ENCODE data around the gene FARS2. TPM values are rescaled to one million over a fixed set of nuclear protein-coding genes. Genes with fewer than 3 reads are reported as not detected.

FARS2 gene
- total and polyA plus RNA-seq, 9 of the 15 experiments (the other 6 are each of a cell fraction or from before 2014, with no cell fraction given), result 16.5 to 62.2 (median 27.0) TPM

DNA sequence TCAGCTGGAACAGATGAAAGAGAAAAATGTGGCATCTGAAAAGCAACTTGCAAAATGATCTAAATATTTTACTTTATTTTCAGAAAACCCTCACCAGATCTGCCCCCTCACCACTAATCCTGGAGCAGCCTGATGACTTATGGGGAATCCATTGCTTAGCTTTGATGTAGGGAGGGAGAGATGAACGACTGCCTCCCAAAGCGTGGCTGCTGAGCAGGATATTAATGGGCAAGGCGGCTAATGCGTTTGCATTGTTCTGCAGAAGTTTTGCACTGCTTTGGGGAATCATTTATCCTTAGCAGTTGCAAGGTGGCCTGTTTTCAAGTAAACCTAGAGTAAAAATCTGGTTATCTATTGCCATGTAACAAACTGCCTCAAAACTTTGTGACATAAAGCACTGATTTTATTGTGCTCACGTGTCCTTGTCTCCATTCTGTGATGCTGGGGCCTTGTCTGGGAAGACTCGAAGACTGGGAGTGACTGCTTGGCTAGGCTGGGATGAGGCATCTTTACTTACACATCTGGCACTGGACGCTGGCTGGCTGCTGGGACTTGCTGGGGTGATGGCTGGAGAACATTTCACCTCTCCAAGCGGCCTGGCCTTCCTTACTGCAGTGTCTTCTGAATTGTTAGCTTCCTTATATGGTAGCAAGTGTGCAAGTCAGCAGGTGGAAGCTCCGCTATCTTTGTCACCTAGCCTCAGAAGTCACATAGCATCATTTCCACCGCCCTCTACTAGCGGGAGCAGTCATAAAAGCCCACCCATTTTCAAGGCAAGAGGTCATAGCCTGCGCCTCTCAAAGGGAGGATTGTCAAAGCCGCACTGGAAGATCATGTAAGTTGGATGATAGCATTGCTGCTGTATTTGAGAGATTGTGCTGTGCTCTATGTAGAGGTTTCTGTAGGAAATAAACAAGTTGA, 432.2 kb downstream of the FARS2 start:
- in situ Hi-C loops (cut with MboI), result no loop called here
- Histone ChIP-seq H3K4me1 (replicated peaks in 1 of 2; ENCODE audit: control insufficient read depth in 2 of 2, insufficient read depth in 2 of 2, low read length in 2 of 2) (no peaks in the 10 kb centered on the region; a peak in 1 of 5 replicates), H2AFZ (ENCODE audit: low read depth, low read length) (no peak overlapping the region), H3K4me3 (no peak overlapping the region), H3K79me2 (ENCODE audit: control insufficient read depth, insufficient read depth, low read length) (no peaks in the 10 kb centered on the region), H3K4me2 (ENCODE audit: insufficient read depth, low read length) (no peak overlapping the region), H3K9me3 (replicated peaks; ENCODE audit: control insufficient read depth, insufficient read depth, low read depth, low read length) (no peaks in the 10 kb centered on the region), H3K9me1 (ENCODE audit: control insufficient read depth, insufficient read depth, low read length) (no peaks in the 10 kb centered on the region), H3K27ac (ENCODE audit: extremely low read depth, low read depth, low read length) (no peak overlapping the region), H3K36me3 (ENCODE audit: control insufficient read depth, insufficient read depth, low read length) (no peaks in the 10 kb centered on the region), H3K9ac (ENCODE audit: insufficient read depth in 1 of 2, low read depth in 2 of 2, low read length in 2 of 2) (no peak overlapping the region), H4K20me1 (replicated peaks; ENCODE audit: control insufficient read depth, insufficient read depth, low read length) (no peaks in the 10 kb centered on the region), H3K27me3 (ENCODE audit: control insufficient read depth in 2 of 2, insufficient read depth in 2 of 2, low read length in 2 of 2) (no peaks in the 10 kb centered on the region)
- no peak for FAIRE-seq
- POLR2A ChIA-PET, result interaction anchor here (0.6 kb wide), 1 partner anchor 34 kb away, joined by 3 read pairs; no protein-coding TSS in a partner anchor
- intact Hi-C loops (cut with micrococcal nuclease), result no loop called here
- CTCF ChIA-PET (ENCODE audit: low intra/inter-chr PET ratio), result no interaction called here
- no peak for DNase-seq (ENCODE audit: extremely low read depth in 1 of 4, low spot score in 3 of 4)
- no peak for ATAC-seq
- BruUV-seq (replicated peaks), result no TSS peak
- WGBS (ENCODE audit: insufficient coverage, low coverage, missing lambda C conversion rate), result 51% methylated on average over 13 of the region's 13 CpGs
- no peak for TF ChIP-seq ZNF212 (CRISPR knock-in tag; IDR thresholded peaks at IDR 0.05)
- TF ChIP-seq, protein P1, sequence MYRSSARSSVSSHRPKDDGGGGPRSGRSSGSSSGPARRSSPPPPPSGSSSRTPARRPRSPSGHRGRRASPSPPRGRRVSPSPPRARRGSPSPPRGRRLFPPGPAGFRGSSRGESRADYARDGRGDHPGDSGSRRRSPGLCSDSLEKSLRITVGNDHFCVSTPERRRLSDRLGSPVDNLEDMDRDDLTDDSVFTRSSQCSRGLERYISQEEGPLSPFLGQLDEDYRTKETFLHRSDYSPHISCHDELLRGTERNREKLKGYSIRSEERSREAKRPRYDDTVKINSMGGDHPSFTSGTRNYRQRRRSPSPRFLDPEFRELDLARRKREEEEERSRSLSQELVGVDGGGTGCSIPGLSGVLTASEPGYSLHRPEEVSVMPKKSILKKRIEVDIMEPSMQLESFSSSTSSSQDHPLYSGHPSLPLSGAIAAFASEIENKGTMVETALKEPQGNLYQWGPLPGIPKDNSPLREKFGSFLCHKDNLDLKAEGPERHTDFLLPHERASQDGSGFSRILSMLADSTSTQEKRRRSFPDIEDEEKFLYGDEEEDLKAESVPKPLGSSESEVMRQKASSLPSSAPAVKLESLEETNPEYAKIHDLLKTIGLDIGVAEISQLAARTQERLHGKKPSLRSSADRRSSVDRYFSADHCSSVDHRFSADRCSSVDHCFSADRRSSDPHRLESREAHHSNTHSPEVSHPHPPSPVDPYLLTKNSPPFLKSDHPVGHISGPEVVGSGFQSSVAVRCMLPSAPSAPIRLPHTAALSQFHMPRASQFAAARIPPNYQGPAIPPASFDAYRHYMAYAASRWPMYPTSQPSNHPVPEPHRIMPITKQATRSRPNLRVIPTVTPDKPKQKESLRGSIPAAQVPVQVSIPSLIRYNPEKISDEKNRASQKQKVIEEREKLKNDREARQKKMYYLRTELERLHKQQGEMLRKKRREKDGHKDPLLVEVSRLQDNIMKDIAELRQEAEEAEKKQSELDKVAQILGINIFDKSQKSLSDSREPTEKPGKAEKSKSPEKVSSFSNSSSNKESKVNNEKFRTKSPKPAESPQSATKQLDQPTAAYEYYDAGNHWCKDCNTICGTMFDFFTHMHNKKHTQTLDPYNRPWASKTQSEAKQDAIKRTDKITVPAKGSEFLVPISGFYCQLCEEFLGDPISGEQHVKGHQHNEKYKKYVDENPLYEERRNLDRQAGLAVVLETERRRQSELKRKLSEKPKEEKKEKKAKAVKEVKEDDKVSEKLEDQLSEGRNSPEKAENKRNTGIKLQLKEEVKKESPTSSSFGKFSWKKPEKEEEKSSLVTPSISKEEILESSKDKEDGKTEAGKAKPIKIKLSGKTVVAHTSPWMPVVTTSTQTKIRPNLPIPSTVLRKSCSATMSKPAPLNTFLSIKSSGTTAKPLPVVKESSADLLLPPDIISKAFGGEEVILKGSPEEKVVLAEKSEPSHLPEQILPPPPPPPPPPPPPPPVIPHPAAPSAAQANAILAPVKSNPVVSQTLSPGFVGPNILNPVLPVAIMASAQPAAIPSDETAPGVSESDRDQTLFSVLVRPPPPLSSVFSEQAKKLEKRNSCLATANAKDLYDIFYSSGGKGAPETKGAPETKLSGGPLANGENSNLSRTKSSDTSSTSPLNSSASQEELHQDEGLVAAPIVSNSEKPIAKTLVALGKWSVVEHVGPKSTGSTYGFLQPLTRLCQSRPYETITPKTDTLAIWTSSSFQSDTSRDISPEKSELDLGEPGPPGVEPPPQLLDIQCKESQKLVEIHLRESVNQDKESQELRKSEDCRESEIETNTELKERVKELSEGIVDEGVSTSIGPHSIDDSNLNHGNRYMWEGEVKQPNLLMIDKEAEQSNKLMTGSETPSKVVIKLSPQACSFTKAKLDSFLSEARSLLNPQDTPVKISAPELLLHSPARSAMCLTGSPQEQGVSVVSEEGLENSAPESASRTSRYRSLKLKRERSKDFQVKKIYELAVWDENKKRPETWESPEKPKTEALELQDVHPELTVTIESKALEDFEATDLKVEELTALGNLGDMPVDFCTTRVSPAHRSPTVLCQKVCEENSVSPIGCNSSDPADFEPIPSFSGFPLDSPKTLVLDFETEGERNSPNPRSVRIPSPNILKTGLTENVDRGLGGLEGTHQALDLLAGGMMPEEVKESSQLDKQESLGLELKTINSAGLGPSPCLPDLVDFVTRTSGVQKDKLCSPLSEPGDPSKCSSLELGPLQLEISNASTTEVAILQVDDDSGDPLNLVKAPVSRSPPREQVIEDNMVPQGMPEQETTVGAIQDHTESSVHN (IDR thresholded peaks at IDR 0.05; ENCODE audit: borderline replicate concordance in 1 of 2, low read depth in 1 of 2), result no peak
- TF ChIP-seq, protein P2, sequence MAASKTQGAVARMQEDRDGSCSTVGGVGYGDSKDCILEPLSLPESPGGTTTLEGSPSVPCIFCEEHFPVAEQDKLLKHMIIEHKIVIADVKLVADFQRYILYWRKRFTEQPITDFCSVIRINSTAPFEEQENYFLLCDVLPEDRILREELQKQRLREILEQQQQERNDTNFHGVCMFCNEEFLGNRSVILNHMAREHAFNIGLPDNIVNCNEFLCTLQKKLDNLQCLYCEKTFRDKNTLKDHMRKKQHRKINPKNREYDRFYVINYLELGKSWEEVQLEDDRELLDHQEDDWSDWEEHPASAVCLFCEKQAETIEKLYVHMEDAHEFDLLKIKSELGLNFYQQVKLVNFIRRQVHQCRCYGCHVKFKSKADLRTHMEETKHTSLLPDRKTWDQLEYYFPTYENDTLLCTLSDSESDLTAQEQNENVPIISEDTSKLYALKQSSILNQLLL (CRISPR knock-in tag; IDR thresholded peaks at IDR 0.05; ENCODE audit: borderline replicate concordance), result no peak
- TF ChIP-seq, protein P3, sequence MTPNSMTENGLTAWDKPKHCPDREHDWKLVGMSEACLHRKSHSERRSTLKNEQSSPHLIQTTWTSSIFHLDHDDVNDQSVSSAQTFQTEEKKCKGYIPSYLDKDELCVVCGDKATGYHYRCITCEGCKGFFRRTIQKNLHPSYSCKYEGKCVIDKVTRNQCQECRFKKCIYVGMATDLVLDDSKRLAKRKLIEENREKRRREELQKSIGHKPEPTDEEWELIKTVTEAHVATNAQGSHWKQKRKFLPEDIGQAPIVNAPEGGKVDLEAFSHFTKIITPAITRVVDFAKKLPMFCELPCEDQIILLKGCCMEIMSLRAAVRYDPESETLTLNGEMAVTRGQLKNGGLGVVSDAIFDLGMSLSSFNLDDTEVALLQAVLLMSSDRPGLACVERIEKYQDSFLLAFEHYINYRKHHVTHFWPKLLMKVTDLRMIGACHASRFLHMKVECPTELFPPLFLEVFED (CRISPR knock-in tag; conservative IDR thresholded peaks at IDR 0.05), result no peak
- TF ChIP-seq CBX1 (IDR thresholded peaks at IDR 0.05; ENCODE audit: low read depth), result no peak
